ENCODE results near the gene COL9A1.
"Not testable (repeated sequence)": the region's sequence is repeated elsewhere in the genome, so short reads cannot be mapped to it uniquely, and the experiment has no call there.

Gene COL9A1

DNA sequence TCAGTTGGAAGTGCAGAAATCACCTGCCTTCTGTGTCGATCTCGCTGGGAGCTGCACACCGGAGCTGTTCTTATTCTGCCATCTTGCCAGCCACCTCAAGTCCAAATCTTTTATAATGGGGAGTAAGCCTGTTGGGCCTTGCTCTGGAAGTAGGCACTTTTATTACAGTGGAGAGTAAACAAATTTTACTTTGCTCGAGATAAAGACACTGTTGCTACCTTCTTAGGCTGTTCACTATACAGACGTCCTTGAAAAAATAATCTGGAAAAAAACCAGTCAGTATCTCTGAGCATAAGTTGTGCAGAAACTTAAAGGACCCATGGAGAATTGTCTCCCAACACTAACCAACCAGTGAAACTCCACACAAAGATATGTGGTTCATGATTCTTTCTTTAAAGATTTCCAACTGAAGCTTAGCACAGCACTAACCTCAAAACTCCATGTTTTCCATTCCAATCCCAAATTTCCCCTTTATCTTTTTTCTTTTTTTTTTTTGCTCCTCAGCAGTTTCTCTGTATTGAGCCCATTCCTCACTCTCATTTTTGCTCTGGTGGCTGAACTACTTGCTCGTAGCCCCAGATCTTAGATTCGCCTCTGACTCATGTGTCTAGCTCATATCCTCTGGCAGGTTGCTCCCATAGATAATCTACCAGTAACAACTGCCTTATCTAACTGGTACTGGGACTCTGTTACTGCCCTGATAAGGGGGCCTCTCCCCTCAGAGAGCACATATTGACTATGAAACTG lies 34.3 kb upstream of the COL9A1 start:
- Histone ChIP-seq H3K27ac (ENCODE audit: low read depth, low read length) (no peak overlapping the region), H4K20me1 (ENCODE audit: low read depth, low read length) (no peaks in the 10 kb centered on the region), H3K36me3 (ENCODE audit: low read length) (no peaks in the 10 kb centered on the region), H3K4me2 (ENCODE audit: low read depth, low read length, poor library complexity, severe bottlenecking) (no peak overlapping the region), H2AFZ (ENCODE audit: low read depth, low read length, severe bottlenecking) (no peak overlapping the region), H3K4me3 (ENCODE audit: insufficient read depth, low read length, poor library complexity, severe bottlenecking) (no peak overlapping the region), H3K9me3 (ENCODE audit: insufficient read depth, low read length) (no peaks in the 10 kb centered on the region), H3F3A (ENCODE audit: insufficient read depth) (no peaks in the 10 kb centered on the region), H3K79me2 (ENCODE audit: insufficient read depth, low read length) (no peaks in the 10 kb centered on the region), H3K9me2 (replicated peaks; ENCODE audit: insufficient read depth, low read length) (no peaks in the 10 kb centered on the region), H3K9ac (ENCODE audit: low read length) (no peak overlapping the region), H3K27me3 (ENCODE audit: low read length) (no peaks in the 10 kb centered on the region)
- no peak for TF ChIP-seq EZH2phosphoT487 (conservative IDR thresholded peaks at IDR 0.05; ENCODE audit: low read length)
- no peak for TF ChIP-seq CTCF (IDR thresholded peaks at IDR 0.05; ENCODE audit: insufficient read depth, low read length, poor library complexity, severe bottlenecking)

DNA sequence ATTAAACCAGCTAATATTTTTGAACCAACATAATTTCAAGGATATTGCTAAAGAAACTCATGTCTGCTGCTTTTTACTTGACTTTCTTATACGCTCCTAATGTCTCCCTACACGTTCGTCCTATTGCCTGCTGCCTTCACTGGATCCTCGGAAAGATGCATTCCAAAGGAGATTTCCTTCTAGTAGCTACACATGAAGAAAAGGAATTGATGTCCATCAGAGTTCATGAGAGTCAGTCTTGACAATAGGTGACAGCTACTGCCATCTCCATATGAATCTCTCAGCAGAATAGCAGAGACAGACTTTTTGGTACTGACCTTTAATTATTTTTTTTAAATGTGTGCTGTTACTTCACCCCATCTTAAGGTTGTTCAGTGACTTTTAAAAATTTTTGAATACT lies 24.2 kb upstream of the COL9A1 start:
- no peaks in the 10 kb centered on the region for H4K20me1 ChIP-seq (ENCODE audit: low read depth, low read length)

GRCh38 chr6:70325009-70325408 lies 22.1 kb upstream of the COL9A1 start:
- no peak overlapping the region for H2AFZ ChIP-seq (ENCODE audit: low read depth, low read length, severe bottlenecking)
- no peaks in the 10 kb centered on the region for H3K9me2 ChIP-seq (replicated peaks; ENCODE audit: insufficient read depth, low read length)
- H3K9ac ChIP-seq (ENCODE audit: low read length), result no peak overlapping the region
- no peak overlapping the region for H3K4me3 ChIP-seq (ENCODE audit: insufficient read depth, low read length, poor library complexity, severe bottlenecking)
- H4K20me1 ChIP-seq (ENCODE audit: low read depth, low read length), result no peaks in the 10 kb centered on the region
- H3K36me3 ChIP-seq (ENCODE audit: low read length), result no peaks in the 10 kb centered on the region
- TF ChIP-seq CTCF (IDR thresholded peaks at IDR 0.05; ENCODE audit: insufficient read depth, low read length, poor library complexity, severe bottlenecking), result no peak
- no peak for TF ChIP-seq EZH2phosphoT487 (conservative IDR thresholded peaks at IDR 0.05; ENCODE audit: low read length)
- H3K4me2 ChIP-seq (ENCODE audit: low read depth, low read length, poor library complexity, severe bottlenecking), result no peak overlapping the region
- H3K27ac ChIP-seq (ENCODE audit: low read depth, low read length), result no peak overlapping the region
- H3K79me2 ChIP-seq (ENCODE audit: insufficient read depth, low read length), result no peaks in the 10 kb centered on the region
- H3F3A ChIP-seq (ENCODE audit: insufficient read depth), result no peaks in the 10 kb centered on the region
- H3K9me3 ChIP-seq (ENCODE audit: insufficient read depth, low read length), result no peaks in the 10 kb centered on the region
- H3K27me3 ChIP-seq (ENCODE audit: low read length), result no peaks in the 10 kb centered on the region

More for the DNA sequence above, 24.2 kb upstream of the COL9A1 start:
- TF ChIP-seq CTCF (IDR thresholded peaks at IDR 0.05; ENCODE audit: insufficient read depth, low read length, poor library complexity, severe bottlenecking) (no peak), EZH2phosphoT487 (conservative IDR thresholded peaks at IDR 0.05; ENCODE audit: low read length) (no peak)
- H2AFZ ChIP-seq (ENCODE audit: low read depth, low read length, severe bottlenecking), result no peak overlapping the region
- no peak overlapping the region for H3K4me3 ChIP-seq (ENCODE audit: insufficient read depth, low read length, poor library complexity, severe bottlenecking)
- no peak overlapping the region for H3K27ac ChIP-seq (ENCODE audit: low read depth, low read length)
- no peaks in the 10 kb centered on the region for H3K79me2 ChIP-seq (ENCODE audit: insufficient read depth, low read length)
- no peaks in the 10 kb centered on the region for H3K9me3 ChIP-seq (ENCODE audit: insufficient read depth, low read length)
- H3K27me3 ChIP-seq (ENCODE audit: low read length), result no peaks in the 10 kb centered on the region
- no peaks in the 10 kb centered on the region for H3K36me3 ChIP-seq (ENCODE audit: low read length)
- no peak overlapping the region for H3K4me2 ChIP-seq (ENCODE audit: low read depth, low read length, poor library complexity, severe bottlenecking)
- H3K9me2 ChIP-seq (replicated peaks; ENCODE audit: insufficient read depth, low read length), result no peaks in the 10 kb centered on the region
- H3K9ac ChIP-seq (ENCODE audit: low read length), result no peak overlapping the region
- H3F3A ChIP-seq (ENCODE audit: insufficient read depth), result no peaks in the 10 kb centered on the region

DNA sequence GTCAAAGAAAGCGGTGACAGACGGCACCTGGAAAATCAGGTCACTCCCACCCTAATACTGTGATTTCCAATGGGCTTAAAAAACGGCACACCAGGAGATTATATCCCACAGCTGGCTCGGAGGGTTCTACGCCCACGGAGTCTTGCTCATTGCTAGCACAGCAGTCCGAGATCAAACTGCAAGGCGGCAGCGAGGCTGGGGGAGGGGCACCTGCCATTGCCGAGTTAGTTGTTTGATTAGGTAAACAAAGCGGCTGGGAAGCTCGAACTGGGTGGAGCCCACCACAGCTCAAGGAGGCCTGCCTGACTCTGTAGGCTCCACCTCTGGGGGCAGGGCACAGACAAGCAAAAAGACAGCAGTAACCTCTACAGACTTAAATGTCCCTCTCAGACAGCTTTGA lies 14.9 kb upstream of the COL9A1 start:
- H3K27me3 ChIP-seq (ENCODE audit: low read length), result not testable (repeated sequence)

More for the DNA sequence above, 14.9 kb upstream of the COL9A1 start:
- H3K27ac ChIP-seq (ENCODE audit: low read depth, low read length); H3K36me3 ChIP-seq (ENCODE audit: low read length); H4K20me1 ChIP-seq (ENCODE audit: low read depth, low read length); H3K9ac ChIP-seq (ENCODE audit: low read length); H3F3A ChIP-seq (ENCODE audit: insufficient read depth); H3K79me2 ChIP-seq (ENCODE audit: insufficient read depth, low read length); H2AFZ ChIP-seq (ENCODE audit: low read depth, low read length, severe bottlenecking); H3K9me2 ChIP-seq (replicated peaks; ENCODE audit: insufficient read depth, low read length); H3K9me3 ChIP-seq (ENCODE audit: insufficient read depth, low read length); H3K4me2 ChIP-seq (ENCODE audit: low read depth, low read length, poor library complexity, severe bottlenecking); H3K4me3 ChIP-seq (ENCODE audit: insufficient read depth, low read length, poor library complexity, severe bottlenecking): not testable (repeated sequence)
